NCI-H748 treated with DMSO at 0.1 percent for 48 hours (cell line): Measurements from ENCODE around the gene EVA1B.
A peak's percentile ranks its signal among the peaks of the same experiment; 100 is the strongest.

Source experiments
- DNase-seq: peaks from one replicate; lab custom pipeline; 2025; lab: John Stamatoyannopoulos, UW

The EVA1B gene

GRCh38 chr1:36320291-36320761 lies 3.1 kb downstream of the EVA1B start:
- DNase-seq, result no peak

GRCh38 chr1:36309397-36309796 lies 14.0 kb downstream of the EVA1B start:
- DNase-seq, result no peak

GRCh38 chr1:36307601-36308330 lies 15.7 kb downstream of the EVA1B start:
- DNase-seq, result no peak

- peak; percentile 75 for DNase-seq
Measured at GRCh38 chr1:36306902-36307456, 16.5 kb downstream of the EVA1B start.

- DNase-seq, result no peak
Measured at GRCh38 chr1:36306210-36306901, 17.1 kb downstream of the EVA1B start, which contains the start of gene SH3D21. Gene SH3D21, plus strand, starts transcription at chr1:36306368. Its CDS starts 53 bp downstream, at chr1:36306421.

- no peak for DNase-seq
Measured at GRCh38 chr1:36305915-36306209, 17.6 kb downstream of the EVA1B start.

GRCh38 chr1:36304970-36305914 lies 18.2 kb downstream of the EVA1B start:
- no peak for DNase-seq

- no peak for DNase-seq
Measured at GRCh38 chr1:36304521-36304920, 18.9 kb downstream of the EVA1B start.

GRCh38 chr1:36303650-36304360 lies 19.6 kb downstream of the EVA1B start:
- DNase-seq, result no peak

- DNase-seq, result no peak
Measured at GRCh38 chr1:36303244-36303643, 20.2 kb downstream of the EVA1B start.

GRCh38 chr1:36301220-36301619 lies 22.2 kb downstream of the EVA1B start:
- no peak for DNase-seq

GRCh38 chr1:36300526-36300925 lies 22.9 kb downstream of the EVA1B start:
- no peak for DNase-seq

- no peak for DNase-seq
Measured at GRCh38 chr1:36298640-36299039, 24.8 kb downstream of the EVA1B start.

- DNase-seq, result no peak
Measured at GRCh38 chr1:36297062-36297461, 26.4 kb downstream of the EVA1B start.

- no peak for DNase-seq
Measured at GRCh38 chr1:36295390-36295789, 28.1 kb downstream of the EVA1B start.

- no peak for DNase-seq
Measured at GRCh38 chr1:36287595-36287994, 35.9 kb downstream of the EVA1B start.

GRCh38 chr1:36286802-36287201 lies 36.6 kb downstream of the EVA1B start:
- no peak for DNase-seq

GRCh38 chr1:36285443-36286101 lies 37.9 kb downstream of the EVA1B start:
- peak; percentile 4 for DNase-seq

- no peak for DNase-seq
Measured at GRCh38 chr1:36284517-36284916, 38.9 kb downstream of the EVA1B start.

GRCh38 chr1:36284061-36284460 lies 39.4 kb downstream of the EVA1B start:
- DNase-seq, result no peak

- DNase-seq, result no peak
Measured at GRCh38 chr1:36279789-36280296, 43.6 kb downstream of the EVA1B start.
